Measurements from ENCODE around the gene GSAP. TPM values are rescaled to one million over a fixed set of nuclear protein-coding genes. Genes with fewer than 3 reads are reported as not detected.

Gene GSAP
- total RNA-seq, 2 donors from 2014 or later, result 3.7 to 7.7 TPM

- no peak for TF ChIP-seq CTCF (IDR thresholded peaks at IDR 0.05)
- intact Hi-C loops (cut with DNase I), result no loop called here
- no peaks in the 10 kb centered on the region for H3K27me3 ChIP-seq
- no peak overlapping the region for H3K4me3 ChIP-seq
- peak overlapping the region in 1 of 2 donors; percentile 15 for H3K9ac ChIP-seq (ENCODE audit: low read depth in 2 of 2, low read length in 2 of 2)
- no peak for DNase-seq
- H3K4me1 ChIP-seq, result no peaks in the 10 kb centered on the region
- no peaks in the 10 kb centered on the region for H3K36me3 ChIP-seq
- no peaks in the 10 kb centered on the region for H3K9me3 ChIP-seq
- H3K27ac ChIP-seq, result no peak overlapping the region
These were observed 88.8 kb downstream of the GSAP start for GRCh38 chr7:77327067-77327931.

- H3K27me3 ChIP-seq, result no peaks in the 10 kb centered on the region
- intact Hi-C loops (cut with DNase I), result no loop called here
- H3K36me3 ChIP-seq, result no peaks in the 10 kb centered on the region
- no peaks in the 10 kb centered on the region for H3K4me1 ChIP-seq
- no peak for TF ChIP-seq CTCF (IDR thresholded peaks at IDR 0.05)
- no peak overlapping the region for H3K9ac ChIP-seq (ENCODE audit: low read depth in 2 of 2, low read length in 2 of 2)
- no peak for DNase-seq
- no peaks in the 10 kb centered on the region for H3K9me3 ChIP-seq
- no peak overlapping the region for H3K27ac ChIP-seq
- no peak overlapping the region for H3K4me3 ChIP-seq
These were observed 90.0 kb downstream of the GSAP start for GRCh38 chr7:77326131-77326530.

- Histone ChIP-seq H3K36me3 (no peaks in the 10 kb centered on the region), H3K4me3 (no peak overlapping the region), H3K9ac (ENCODE audit: low read depth in 2 of 2, low read length in 2 of 2) (no peak overlapping the region), H3K4me1 (no peaks in the 10 kb centered on the region), H3K27me3 (no peaks in the 10 kb centered on the region), H3K27ac (no peak overlapping the region), H3K9me3 (no peaks in the 10 kb centered on the region)
- intact Hi-C loops (cut with DNase I), result no loop called here
- no peak for DNase-seq
- no peak for TF ChIP-seq CTCF (IDR thresholded peaks at IDR 0.05)
These were observed 94.8 kb downstream of the GSAP start for GRCh38 chr7:77321300-77321699.

GRCh38 chr7:77320714-77321113 lies 95.4 kb downstream of the GSAP start:
- Histone ChIP-seq H3K4me3 (no peak overlapping the region), H3K9me3 (no peaks in the 10 kb centered on the region), H3K27ac (no peak overlapping the region), H3K36me3 (no peaks in the 10 kb centered on the region), H3K4me1 (no peaks in the 10 kb centered on the region), H3K9ac (ENCODE audit: low read depth in 2 of 2, low read length in 2 of 2) (no peak overlapping the region), H3K27me3 (no peaks in the 10 kb centered on the region)
- intact Hi-C loops (cut with DNase I), result no loop called here
- DNase-seq, result no peak
- no peak for TF ChIP-seq CTCF (IDR thresholded peaks at IDR 0.05)

- no peaks in the 10 kb centered on the region for H3K27me3 ChIP-seq
- no peak overlapping the region for H3K4me3 ChIP-seq
- TF ChIP-seq CTCF (IDR thresholded peaks at IDR 0.05), result no peak
- no peak for DNase-seq
- H3K36me3 ChIP-seq, result no peaks in the 10 kb centered on the region
- intact Hi-C loops (cut with DNase I), result no loop called here
- H3K4me1 ChIP-seq, result no peaks in the 10 kb centered on the region
- H3K27ac ChIP-seq, result no peak overlapping the region
- H3K9me3 ChIP-seq, result no peaks in the 10 kb centered on the region
- no peak overlapping the region for H3K9ac ChIP-seq (ENCODE audit: low read depth in 2 of 2, low read length in 2 of 2)
These were observed 96.0 kb downstream of the GSAP start for GRCh38 chr7:77320137-77320536.

All from colonic mucosa (tissue), 4 donors.